Inflammatory macrophage treated with lipopolysaccharide for 4 hours (primary cell): ENCODE measurements around the gene BMP8B.

Experiments used
- DNase-seq: peaks from one replicate; pipeline ENCODE4 v3.0.0-alpha.2; 2020

BMP8B gene

DNA sequence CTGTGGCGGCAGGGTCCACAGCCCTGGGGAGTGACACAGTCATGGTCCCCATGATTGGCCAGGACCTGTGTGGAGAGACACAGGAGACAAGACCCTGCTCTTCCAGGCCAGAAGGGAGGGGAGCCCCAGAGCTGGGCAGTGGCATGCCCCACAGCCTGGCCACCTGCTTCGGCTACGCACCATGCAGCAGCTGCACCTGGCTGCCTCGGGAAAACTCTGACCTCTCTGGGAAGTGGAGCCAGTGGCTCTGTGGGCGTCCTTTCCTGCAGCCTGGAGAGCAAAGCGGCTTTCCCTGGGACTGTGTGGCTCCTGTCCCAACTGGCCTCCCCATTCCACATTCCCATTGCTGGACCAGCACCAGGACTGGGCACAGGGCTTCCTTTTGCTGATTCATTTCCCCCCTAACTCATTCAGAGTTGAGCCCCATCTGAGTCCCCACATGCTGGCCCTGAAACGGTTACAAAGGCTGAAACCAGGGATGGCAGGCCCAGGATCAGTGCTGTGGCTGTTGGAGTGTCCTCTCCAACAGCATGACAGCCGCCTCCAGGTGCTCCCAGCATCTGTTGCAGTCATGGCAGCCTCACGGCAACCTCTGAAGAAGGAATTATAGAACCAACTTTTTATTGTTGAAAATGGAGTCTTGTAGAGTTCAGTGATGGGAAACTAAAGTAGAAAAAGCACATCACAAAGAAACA lies 32.6 kb downstream of the BMP8B start:
- no peak for DNase-seq

DNA sequence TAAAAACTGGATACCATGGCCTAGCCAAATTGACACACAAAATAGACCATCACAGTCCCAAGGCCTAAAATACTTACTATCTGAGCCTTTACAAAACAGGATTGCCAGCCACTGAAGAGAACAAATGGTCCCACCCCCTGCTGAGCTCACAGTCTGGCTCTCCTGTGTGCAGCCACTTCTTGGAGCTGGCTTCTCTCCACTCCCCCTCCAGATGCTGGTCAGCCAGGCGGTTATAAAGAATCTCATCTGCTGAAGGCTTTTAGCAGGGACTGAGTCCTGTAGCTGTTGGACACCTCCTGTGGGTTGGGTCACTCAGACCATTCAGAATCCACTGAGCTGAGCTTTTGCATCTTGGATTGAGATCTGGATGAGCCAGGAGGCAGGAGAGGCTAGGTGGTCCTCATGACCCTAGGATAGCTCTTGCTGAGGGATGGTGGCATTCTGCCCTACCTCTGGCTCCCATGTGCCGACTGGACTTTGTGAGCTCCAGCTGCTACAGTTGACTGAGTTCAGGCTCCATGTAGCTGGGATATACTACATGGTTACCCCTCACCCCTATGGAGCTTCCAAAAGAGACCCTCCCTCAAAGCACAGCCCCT lies 33.7 kb downstream of the BMP8B start:
- DNase-seq, result no peak

DNA sequence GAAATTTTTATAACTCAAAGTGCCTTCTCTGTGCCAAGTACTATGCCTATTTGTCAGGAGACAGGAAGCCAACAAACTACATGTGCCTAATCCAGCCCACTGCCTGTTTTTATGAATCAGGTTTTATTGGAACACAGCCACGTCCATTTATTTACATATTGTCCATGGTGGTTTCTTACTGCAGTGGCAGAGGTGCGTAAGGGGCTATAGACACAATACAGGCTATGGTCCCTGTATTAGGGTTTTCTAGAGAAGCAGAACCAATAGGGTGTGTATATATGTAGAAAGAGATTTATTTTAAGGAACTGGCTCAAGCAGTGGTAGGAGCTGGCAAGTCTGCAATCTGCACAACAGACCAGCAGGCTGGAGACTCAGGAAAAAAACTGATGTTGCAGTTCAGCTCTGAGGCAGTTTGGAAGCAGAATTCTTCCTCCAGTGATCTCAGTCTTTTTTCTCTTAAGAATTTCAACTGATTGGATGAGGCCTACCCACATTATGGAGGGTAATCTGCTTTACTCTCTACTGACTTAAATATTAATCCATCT lies 34.6 kb downstream of the BMP8B start:
- no peak for DNase-seq

DNA sequence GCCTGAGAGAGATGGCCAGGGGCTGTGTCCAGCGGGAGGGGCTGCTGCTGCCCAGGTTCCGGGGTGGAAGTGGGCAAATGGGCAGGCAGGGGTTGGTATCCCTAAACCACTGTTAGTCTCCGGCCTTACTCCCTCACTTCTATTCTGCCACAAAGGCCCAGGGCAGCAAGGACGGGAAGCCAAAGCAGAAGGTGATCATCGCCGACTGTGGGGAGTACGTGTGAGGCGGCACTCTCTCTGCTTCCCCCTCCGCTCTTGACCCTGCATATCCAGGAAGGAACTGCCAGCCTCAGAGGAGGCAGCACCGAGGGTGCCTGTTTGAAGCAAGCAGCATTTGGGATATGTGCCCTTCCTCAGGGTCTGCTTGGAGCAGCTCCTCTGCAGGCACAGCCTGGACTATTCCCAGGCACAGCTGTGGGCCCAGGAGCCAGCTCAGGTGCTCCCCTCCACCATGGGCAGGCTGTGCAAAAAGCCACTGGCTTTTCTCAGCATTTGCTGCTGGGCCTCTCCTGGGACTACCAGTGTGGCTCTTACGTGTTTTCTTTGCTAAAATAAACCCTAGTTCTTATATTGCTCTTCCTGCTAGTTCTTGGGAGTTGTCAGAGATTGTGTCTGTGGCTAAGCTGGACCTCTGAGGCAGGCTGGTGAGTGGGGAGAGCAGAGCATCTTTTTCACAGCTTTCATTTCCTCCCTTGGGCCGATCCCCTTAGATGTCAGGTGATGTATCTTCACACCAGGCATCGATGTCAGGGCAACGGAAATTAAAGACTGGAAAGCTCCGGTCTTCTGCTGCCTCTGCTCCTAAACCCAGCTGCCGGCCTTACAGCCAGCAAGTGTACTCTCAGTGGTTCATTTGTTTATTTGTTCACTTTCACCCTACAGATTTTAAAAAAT lies 35.3 kb downstream of the BMP8B start:
- DNase-seq, result no peak

DNA sequence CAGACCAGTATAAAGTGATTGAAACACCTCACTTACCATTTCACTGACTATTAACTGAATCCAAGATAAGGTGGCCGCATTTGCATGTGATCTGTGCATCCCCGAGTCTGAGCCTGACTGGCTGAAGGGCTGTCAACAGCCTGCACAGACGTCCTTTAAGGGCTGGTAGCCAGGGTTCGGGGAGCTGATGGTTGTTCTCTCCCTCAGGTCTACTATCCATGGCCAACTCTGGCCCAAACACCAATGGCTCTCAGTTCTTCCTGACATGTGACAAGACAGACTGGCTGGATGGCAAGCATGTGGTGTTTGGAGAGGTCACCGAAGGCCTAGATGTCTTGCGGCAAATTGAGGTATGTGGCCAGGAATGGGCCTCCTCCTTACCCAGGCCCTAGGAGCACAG lies 36.0 kb downstream of the BMP8B start:
- no peak for DNase-seq

DNA sequence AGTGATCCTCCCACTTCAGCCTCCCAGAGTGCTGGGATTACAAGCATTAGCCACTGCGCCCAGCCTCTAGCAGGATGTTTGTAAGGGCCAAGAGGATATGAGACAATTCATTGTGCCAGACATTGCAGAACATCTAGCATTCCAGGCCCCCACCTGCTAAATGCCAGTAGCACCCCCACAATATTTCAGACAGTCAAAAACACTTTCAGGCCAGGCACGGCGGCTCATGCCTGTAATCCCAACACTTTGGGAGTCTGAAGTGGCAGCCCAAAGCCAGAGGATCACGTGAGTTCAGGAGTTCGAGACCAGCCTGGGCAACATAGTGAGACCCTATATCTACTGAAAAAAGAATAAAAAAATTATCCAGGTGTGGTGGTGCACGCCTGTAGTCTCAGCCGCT lies 37.1 kb downstream of the BMP8B start:
- no peak for DNase-seq

DNA sequence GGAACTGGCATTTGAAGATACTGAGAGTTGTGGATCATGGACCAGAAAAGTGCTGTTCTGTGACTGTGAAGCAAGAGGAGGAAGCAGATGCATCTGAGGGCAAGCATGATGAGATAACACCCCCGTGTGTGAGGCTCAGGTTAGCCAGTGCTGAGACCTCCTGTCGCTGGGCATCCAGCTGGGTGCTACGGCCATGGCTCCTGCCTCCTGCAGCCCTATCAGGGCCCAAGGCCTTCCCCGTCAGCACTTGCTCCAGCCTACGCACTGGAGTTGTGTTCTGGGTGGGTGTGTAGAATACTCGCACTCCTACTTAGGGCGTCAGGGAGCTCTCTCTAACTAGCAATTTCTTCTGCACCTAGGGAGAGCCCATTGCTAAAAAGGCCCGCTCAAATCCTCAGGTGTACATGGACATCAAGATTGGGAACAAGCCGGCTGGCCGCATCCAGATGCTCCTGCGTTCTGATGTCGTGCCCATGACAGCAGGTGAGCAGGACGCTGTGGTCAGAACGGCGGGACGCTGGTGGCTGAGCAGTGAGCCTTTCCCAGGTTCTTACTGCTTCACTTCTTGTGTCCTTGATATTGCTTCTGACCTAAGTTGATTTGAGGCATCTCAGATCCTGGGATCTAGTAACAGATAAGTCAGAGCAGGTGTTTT lies 43.5 kb downstream of the BMP8B start:
- no peak for DNase-seq

DNA sequence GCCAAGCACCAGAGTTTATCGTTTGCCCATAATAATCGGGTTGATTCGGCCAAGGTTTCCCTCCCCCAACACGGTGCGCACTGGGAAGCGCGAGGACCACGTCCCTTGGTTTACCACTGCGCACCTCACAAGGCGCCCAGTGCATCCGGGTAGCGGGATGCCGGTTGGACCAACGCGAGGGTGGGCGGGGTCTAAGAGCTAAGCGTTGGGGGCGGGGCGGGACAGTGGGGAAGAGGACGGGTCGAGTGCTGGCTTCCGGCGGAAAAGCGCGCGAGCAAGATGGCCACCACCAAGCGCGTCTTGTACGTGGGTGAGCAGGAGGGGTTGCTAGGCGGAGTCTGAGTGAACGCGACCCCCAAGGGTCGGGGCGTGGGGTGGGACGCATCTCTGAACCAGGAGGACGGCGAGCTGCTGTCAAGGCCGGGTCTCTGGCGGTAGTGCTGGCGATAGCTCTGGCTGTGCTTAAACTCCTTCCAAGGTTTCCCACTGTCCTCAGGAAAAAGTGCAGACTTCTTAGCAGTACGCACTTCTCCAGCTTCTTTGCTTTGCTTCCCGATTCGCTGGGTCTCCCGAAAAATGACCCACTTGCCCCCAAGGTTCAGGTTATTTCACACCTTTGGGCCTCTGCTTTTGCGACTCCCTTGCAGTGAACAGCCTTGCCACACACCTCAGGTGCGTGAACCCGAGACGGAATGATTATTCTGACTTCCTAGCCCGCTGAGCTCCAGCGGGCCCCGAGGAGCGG lies 49.9 kb downstream of the BMP8B start, which contains the start of gene PPIE:
TSS of gene PPIE (plus strand) at position 261 of the 745 bp plus-strand sequence. CDS start at position 280, 19 bp downstream.
- peak; percentile 95 for DNase-seq

DNA sequence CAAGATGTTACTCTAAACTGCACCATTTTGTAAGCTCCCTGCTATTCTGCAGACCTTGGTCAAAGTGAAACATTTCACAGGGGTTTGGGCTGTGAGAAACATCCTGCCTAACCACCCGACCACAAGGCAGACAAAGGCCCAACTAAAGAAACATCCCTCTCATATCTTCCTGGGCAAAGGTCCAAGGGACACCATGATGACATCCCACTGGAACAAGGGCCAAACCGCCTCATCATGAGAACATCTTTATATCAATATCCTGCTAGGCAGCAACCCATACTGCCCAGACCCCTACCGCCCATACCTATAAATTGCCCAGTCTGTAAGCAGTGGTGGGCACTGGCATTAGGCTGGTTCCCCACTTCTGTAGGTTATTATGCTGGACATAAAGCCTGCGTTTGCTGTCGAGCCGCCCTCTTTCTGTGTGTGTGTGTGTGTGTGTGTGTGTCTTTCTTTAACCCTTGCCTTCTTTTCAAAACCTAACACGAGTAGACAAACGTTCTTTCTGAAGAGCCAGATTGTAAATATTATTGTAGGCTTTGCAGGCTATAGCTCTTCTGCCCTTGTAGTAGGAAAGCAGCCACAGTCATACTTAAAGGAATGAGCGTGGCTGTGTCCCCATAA lies 51.0 kb downstream of the BMP8B start:
- no peak for DNase-seq

DNA sequence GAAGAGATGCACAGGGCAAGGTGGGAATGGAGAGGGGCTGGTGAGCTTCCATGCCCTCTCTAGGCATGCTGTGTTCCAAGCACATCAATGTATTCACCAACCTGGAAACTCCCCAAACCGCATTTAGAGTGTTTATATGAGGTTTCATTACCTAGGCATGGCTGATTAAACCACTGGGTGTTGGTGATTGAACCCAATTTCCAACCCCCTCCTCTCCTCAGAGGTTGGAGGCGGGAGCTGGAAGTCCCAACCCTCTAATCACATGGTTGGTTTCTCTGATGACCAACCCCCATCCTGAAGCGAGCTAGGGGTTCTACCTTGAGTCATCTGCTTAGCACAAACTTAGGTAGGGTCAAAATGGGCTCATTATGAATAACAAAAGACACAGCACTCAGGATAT lies 52.9 kb downstream of the BMP8B start:
- DNase-seq, result no peak

DNA sequence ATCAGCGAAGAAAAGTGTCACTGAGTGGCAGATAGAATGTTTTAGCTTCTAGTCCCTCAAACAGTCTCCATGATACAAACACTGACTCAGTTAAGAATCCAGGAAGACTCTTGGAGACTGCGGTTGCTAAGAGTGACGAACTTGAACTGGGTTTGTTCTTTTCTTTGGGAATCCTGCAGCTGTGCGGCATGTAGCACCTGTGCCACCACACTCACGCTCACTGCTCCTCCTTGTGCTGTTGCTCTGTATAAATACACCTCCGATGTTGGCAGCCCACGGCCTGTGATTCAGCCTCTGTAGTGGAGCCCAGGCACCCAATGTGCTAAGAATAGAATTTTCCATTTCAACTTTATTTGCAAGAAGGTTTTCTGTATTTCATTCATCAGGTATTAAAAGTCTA lies 55.5 kb downstream of the BMP8B start:
- no peak for DNase-seq

DNA sequence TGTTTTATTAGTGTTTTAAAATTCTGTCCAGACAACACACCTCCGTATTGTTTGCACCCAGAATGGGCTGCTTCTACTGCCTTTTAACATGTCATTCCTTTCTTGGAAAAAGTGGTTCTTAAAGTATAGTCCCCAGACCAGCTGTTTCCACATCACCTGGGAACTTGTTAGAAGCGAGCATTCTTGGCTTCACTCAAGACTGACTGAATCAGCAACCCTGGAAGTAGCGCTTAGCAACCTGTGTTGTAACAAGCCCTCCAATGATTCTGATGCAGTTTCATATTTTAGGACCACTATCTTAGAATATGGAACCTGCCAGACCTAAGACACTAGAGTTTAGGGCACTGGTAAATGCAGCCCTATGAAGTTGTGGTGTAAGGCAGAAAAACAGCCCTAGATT lies 55.9 kb downstream of the BMP8B start:
- DNase-seq, result no peak

DNA sequence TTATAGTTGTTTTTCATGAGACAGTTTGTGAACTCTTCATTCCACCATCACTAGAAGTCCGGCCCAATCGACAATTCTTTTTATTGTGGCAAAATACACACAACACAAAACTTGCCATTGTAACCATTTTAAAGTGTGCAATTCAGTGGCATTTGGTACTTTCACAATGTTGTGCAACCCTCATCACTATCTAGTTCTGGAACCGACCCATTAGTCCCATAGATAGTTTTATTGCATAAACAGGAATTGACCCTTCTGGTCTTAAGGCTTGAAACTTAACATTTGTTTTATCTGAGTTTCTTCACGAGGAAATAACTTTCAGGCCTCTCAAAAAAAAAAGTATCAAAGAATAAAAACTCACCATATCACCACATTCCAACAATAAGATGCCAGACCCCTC lies 58.8 kb downstream of the BMP8B start:
- DNase-seq, result no peak

DNA sequence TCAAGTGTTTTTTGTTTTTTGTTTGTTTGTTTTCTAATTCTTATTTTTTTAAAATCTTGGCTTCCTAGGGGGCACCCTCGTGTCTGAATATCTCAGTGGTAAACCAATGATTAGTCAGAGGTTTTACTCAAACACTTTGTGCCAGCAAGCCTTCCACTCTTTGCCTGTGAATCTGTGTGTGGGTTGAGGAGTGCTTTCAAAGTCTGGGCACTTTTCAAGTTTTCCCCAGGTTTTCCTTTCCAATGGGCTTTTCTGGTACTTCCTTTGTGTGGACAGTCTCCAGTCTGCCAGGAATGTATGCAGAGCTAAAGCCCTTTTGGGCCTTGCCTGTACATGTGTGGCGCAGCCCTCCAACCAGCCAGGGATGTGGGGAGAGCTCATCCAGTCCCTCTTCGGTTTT lies 59.6 kb downstream of the BMP8B start:
- no peak for DNase-seq

DNA sequence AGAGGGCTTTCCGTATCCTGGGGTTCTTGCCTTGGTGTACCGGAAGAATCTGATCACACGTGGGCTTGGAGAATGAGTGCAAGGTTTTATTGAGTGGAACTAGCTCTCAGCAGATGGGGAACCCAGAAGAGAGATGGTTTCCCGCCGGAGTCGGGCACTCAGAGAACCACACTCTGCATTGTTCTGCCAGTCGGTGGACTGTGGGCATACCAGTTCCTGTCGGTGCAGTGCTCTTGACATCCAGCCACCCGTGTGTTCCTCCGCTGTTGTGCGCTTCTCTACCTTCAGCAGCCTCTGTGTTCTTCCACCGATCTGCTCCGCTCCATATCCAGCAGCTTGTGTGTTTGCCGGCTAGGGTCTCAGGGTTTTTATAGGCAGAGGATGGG lies 60.7 kb downstream of the BMP8B start:
- DNase-seq, result no peak

DNA sequence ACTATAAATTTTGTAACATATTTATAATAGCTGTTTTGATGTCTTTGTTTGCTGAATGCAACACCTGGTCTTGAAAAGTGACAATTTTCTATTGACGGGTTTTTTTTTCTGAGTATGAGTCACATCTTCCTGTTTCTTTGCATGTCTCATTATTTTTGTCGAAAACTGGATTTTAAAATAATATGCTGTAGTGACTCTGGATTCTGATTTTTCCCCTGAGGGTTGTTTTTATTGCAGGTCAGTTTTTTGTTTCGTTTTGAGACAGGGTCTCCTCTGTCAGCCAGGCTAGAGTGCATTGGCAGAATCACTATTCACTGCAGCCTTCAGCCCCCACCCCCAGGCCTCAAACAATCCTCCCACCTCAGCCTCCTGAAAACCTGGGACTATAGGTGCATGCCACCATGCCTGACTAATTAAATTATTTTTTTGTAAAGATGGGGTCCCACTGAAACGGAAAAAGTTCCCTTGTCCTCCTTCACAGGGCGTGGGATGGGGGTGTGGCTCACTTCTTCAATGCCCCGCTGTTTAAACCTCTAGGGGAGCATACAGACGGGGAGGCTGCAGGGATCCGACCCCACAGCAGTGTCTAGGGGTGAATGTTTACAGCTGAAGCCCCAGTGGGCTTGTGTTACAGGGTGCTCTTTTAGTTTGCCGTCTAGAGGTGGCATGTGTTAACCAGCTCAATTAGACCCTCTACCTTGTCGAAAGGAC lies 61.3 kb downstream of the BMP8B start:
- DNase-seq, result no peak

DNA sequence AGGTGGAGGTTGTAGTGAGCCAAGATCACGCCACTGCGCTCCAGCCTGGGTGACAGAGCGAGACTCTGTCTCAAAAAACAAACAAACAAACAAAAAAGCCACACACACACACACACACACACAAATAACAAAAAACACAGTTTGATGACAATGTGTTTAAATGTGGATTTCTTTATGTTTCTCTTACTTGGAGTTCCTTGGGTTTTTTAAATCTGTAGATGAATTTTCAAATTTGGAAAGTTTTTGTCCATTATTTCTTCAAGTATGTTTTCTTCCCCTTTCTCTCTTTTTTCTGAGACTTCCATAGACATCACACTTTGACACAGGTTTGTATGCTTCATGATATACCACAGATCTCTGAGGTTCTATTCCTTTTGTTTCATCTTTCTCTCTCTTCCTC lies 62.1 kb downstream of the BMP8B start:
- no peak for DNase-seq

DNA sequence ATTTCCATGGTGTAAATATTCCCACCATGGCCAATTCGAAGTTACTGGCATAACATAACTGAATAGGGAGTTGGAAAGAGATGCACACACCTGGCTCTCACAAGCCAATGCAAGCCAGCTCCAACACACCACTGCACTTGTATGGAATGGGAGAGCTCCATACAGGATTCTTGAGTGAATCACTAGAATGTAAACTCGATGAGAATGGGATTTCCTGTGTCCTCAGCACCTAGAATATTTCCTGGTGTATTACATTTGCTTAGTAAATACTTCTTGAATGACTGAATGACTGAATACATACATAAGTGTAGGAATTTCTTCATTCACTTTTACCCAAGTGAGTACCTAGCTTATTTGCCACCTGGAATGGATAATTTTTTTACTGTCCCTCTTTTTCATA lies 66.2 kb downstream of the BMP8B start:
- no peak for DNase-seq

DNA sequence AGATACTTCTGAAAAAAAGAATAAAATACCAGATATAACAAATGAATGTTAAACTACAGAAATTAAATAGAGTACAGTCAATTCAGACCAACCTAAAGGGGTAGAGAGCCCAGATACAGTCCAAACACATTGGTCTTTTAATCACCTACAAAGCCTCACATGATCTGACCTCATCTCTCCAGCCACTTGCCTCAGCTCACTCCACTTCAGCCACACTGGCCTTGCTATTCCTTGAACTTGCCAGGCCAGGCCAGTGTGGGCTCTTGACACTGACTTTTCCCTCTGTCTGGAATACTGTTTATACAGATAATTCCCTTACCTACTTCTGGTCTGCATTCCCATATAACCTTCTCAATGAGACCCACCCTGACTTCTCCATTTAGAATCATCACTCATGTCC lies 67.0 kb downstream of the BMP8B start:
- DNase-seq, result no peak

DNA sequence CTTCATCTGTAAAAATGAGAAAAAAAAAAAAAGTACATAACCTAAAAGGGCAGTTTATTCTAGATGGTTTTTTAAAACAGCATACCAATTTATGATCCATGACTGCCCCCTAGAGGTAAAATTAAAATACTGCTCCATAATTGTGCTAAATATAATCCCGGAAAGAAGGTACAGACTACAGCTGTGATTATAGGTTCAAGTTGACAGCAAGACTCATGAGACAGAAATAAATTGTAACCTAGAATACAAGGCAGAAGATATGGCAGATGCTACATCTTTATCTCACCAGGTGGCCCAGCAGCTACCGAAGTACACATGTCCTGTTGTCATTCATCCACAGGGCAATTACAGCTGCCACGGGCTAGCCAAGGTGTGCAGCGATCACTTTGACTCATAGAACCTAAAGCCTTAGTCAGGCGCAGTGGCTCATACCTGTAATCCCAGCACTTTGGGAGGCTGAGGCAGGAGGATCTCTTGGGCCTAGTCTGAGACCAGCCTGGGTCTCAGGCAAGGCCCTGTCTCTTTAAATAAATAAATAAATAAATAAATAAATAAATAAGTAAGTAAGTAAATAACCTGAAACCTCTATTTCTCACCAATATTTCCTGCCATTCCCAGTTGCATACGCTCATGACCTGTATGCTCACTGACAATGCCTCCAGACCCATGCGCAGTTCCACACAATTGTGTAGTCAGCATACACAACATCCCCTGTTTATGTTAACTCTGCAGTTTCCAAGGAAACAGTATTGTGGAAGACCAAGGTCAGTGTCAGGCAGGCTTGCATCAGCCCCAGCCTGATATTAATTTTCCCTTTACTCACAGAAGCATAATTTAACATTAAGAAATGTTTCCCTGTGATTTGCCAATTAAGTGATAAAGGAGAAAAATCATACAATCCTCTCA lies 68.3 kb downstream of the BMP8B start:
- peak; percentile 64 for DNase-seq
